ENCODE measurements around the gene MISFA.
"Not testable (repeated sequence)": the region's sequence is repeated elsewhere in the genome, so short reads cannot be mapped to it uniquely, and the experiment has no call there.

The MISFA gene

GRCh38 chr11:18599739-18600230 is at the start of gene MISFA:
Gene MISFA, plus strand, starts transcription at chr11:18599789. Its CDS starts 140 bp downstream, at chr11:18599929.
- no peak for DNase-seq

- no peak for DNase-seq
These were observed 36.4 kb upstream of the MISFA start for GRCh38 chr11:18563090-18563730.

- no peak for DNase-seq
These were observed 35.4 kb upstream of the MISFA start for GRCh38 chr11:18564149-18564548.

GRCh38 chr11:18566406-18566805 is 33.2 kb upstream of the MISFA start:
- no peak for DNase-seq

- no peak for DNase-seq
These were observed 32.5 kb upstream of the MISFA start for GRCh38 chr11:18567081-18567480.

GRCh38 chr11:18575361-18575760 is 24.2 kb upstream of the MISFA start:
- DNase-seq, result no peak

- DNase-seq, result no peak
These were observed 20.5 kb upstream of the MISFA start for GRCh38 chr11:18578975-18579598.

- DNase-seq, result no peak
These were observed 19.3 kb upstream of the MISFA start for GRCh38 chr11:18580113-18580766.

GRCh38 chr11:18581825-18582224 is 17.8 kb upstream of the MISFA start:
- DNase-seq, result no peak

- peak; percentile 57 to 80 for DNase-seq
These were observed 11.0 kb upstream of the MISFA start, which contains the start of gene UEVLD for GRCh38 chr11:18588297-18589252. Gene UEVLD, minus strand, starts transcription at chr11:18588734. Its CDS starts 80 bp downstream, at chr11:18588654.

- DNase-seq, result no peak
These were observed 9.0 kb upstream of the MISFA start for GRCh38 chr11:18590571-18590970.

- not testable (repeated sequence) for DNase-seq
These were observed 5.5 kb upstream of the MISFA start for GRCh38 chr11:18594088-18594487.

GRCh38 chr11:18594999-18595749 is 4.4 kb upstream of the MISFA start:
- no peak for DNase-seq

- DNase-seq, result no peak
These were observed 1.5 kb downstream of the MISFA start for GRCh38 chr11:18600915-18601569.

GRCh38 chr11:18608376-18608775 is 8.8 kb downstream of the MISFA start:
- peak; percentile 21 to 53 for DNase-seq

- no peak for DNase-seq
These were observed 11.6 kb downstream of the MISFA start for GRCh38 chr11:18611196-18611595.

GRCh38 chr11:18612394-18612793 is 12.8 kb downstream of the MISFA start:
- no peak for DNase-seq

- DNase-seq, result no peak
These were observed 15.1 kb downstream of the MISFA start for GRCh38 chr11:18614667-18615066.

- no peak for DNase-seq
These were observed 16.2 kb downstream of the MISFA start for GRCh38 chr11:18615628-18616392.

- DNase-seq, result no peak
These were observed 18.2 kb downstream of the MISFA start for GRCh38 chr11:18617688-18618341.

Data from NCI-H524 (cell line).